Measurements from ENCODE around the gene MT1M. TPM values are rescaled to one million over a fixed set of nuclear protein-coding genes. Genes with fewer than 3 reads are reported as not detected.
"Not testable (repeated sequence)": the region's sequence is repeated elsewhere in the genome, so short reads cannot be mapped to it uniquely, and the experiment has no call there.

MT1M gene
- total RNA-seq, 1 experiment from 2014 or later = 2.2 TPM

GRCh38 chr16:56649271-56649670, 16.8 kb downstream of the MT1M start:
- DNase-seq (ENCODE audit: low read depth) = no peak

- no peak for DNase-seq (ENCODE audit: low read depth)
These were observed 17.4 kb downstream of the MT1M start for GRCh38 chr16:56649820-56650219.

DNA sequence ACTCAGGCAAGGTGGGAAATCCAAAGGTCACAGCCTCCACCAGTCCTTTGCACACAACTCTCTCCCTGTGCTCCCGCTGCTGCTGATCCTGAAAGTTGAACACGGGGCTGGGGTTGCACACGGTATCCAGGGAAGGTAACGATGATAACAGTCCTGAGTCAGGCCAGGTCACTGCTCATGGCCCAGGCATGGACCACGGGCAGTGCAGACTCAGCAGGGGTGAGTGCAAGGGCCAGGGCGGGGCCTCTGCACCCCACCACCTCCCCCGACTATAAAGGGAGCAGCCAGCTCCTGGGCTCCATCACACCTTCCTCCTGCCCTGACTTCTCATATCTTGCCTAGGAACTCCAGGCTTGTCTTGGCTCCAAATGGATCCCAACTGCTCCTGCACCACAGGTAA, 19.1 kb downstream of the MT1M start, which contains the start of gene MT1B:
MT1B (plus strand) TSS at position 301 of the 400 bp plus-strand sequence; CDS start at position 369, 68 bp downstream.
- no peak for DNase-seq (ENCODE audit: low read depth)

- DNase-seq (ENCODE audit: low read depth) = no peak
These were observed 20.1 kb downstream of the MT1M start for GRCh38 chr16:56652600-56652999.

DNA sequence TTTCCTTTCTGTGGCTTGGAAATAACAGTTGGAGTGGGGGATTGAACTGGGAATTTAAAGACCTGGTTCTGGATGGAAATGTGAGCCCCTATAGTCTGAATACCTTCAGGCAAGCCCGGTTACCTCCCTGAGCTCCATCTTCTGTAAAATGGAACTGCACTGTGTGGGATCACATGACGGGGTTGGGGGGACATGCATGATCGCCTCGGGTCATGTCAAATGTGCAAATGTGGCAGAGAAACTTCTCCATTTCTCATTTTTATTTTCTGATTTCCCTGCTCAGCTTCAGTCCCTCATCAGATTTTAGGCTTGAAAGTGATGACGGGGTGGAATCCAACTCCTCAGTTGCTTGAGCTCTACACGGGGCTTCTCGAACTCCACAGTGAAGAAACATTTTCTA, 20.8 kb downstream of the MT1M start:
- no peak for DNase-seq (ENCODE audit: low read depth)

- DNase-seq (ENCODE audit: low read depth) = no peak
These were observed 25.3 kb downstream of the MT1M start, which contains the start of gene MT1F for GRCh38 chr16:56657555-56658326. MT1F (plus strand) TSS chr16:56657959; CDS start chr16:56658059, 100 bp downstream.

DNA sequence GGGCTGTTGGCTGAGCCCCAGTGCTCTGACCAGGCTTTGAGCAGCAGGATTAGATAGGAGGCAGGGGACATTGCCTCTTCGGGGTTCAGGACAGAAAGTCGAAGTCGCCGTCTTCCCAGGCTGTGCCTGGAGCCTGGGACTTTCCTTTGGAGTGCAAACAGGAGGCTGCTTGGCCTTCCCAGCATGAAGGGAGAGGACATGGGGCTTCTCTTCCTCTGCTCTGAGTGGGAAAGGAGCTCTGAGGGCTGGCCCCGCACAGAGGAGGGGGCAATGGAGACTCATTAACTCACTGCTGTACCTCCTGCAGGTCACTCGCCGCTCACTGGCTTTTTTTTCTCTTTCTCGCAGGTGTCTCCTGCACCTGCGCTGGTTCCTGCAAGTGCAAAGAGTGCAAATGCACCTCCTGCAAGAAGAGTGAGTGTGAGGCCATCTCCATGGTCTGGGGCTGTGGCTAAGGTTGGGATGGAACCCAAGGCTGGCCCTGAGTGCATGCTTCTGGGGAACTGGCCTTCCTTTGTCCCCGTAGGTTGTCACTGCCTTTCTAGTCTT, 25.9 kb downstream of the MT1M start:
- no peak for DNase-seq (ENCODE audit: low read depth)

- DNase-seq (ENCODE audit: low read depth) = no peak
These were observed 30.2 kb downstream of the MT1M start for GRCh38 chr16:56662357-56663354.

- no peak for DNase-seq (ENCODE audit: low read depth)
These were observed 32.0 kb downstream of the MT1M start for GRCh38 chr16:56664506-56664905.

- DNase-seq (ENCODE audit: low read depth) = not testable (repeated sequence)
These were observed 33.1 kb downstream of the MT1M start for GRCh38 chr16:56665286-56666261.

DNA sequence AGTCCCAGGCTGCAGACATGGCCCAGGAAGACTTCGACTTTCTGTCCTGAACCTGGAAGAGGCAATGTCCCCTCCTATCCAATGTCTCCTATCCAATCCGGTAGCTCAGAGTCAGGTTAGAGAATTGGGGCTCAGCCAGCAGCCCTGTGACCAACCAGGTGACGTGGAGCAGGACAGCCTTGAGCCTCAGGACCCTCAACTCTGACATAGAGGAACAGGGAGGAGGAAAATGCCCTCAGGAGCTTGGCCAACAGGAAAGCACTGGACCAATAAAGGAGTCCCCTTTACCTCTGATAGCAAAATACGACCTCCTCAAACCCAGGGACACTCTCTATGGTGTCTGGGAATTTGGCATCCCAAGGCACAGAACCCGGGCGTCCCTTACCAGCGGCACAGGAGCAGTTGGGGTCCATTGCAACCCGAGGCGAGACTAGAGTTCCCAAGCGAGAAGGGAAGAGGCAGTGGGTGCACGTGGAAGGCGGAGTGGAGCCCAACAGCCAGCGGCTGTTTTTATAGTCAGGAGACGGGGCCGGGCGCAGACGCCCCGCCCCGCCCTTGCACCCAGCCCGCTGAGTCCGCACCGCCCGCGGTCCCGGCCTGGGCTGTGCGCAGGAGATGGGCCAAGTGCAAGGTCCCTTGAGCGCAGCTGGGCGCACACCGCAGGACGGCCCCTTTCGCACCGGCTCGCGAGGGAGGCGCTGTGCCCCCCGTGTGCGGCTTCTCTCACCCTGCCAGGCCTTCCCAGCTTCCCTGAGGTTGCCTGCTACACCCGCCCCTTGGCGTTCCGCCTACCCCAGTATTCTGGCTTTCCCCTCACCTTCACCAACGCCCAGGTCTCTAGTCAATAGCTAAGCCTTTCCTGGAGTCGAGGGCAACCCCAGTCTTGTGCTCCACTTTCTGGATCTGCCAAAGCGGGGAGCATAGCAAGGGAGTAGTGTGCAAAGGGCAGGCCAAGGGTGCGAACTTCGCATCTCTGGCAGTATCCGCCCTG, 35.4 kb downstream of the MT1M start, which contains the start of gene MT1G:
MT1G (minus strand) TSS at position 485 of the 991 bp plus-strand sequence; CDS start at position 413, 72 bp downstream.
- DNase-seq (ENCODE audit: low read depth) = no peak

- no peak for DNase-seq (ENCODE audit: low read depth)
These were observed 36.8 kb downstream of the MT1M start, which contains the start of gene MT1H for GRCh38 chr16:56669005-56669839. MT1H (plus strand) TSS chr16:56669814; CDS start chr16:56669885, 71 bp downstream.

GRCh38 chr16:56669840-56670619, 37.6 kb downstream of the MT1M start:
- DNase-seq (ENCODE audit: low read depth) = no peak

GRCh38 chr16:56670620-56670934, 38.1 kb downstream of the MT1M start:
- DNase-seq (ENCODE audit: low read depth) = no peak

DNA sequence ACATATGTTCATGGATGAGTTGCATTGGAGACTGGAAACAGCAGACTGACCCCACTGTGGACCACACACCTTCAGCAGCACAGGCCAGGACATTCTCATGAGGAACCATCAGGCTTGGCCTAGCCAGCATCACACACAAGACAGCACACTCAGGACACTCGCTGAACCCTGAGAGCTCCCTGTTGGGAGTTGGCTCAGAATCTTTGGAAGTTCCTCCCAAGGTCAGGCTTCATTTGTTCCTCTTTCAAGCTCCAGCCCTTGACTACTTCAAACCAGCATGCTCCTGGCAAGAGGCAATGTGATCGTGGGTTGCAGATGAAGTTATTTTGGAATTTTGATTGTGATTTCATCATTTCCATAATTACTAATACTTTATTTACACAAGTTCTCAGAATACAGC, 39.2 kb downstream of the MT1M start:
- not testable (repeated sequence) for DNase-seq (ENCODE audit: low read depth)

- not testable (repeated sequence) for DNase-seq (ENCODE audit: low read depth)
These were observed 39.7 kb downstream of the MT1M start for GRCh38 chr16:56672171-56672570.

DNA sequence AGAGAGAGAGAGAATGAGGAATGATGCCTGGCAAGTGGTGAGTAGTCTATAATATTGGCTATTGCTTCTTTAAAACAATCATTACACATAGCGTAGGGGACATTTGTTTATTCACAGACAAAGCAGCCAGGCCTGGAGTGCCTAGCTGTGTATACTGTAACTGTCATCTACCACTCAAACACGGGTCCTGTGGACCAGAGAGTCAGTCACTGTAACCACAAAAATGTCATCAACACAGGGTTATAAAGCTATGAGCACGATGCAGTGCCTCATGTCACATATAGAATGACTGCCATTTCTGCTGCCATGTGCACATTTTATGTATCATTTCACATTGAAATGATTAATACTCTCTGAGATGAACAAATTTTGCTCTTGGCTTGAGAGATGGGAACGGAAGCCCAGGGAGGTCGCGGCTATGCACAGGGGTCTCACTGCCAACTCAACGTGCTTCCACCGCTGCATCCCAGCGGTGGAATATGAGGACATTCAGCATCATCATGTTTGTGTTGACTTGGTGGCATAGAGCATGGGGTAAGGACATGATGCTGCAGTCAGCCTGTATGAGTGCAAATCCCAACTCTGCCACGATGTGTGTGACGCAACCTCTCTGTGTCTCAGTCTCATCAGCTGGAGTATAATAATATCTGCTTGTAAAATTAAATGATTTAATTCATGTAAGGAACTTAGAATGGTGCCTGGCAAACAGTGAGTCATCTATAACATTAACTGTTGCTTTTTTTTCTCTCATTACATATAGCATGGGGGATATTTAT, 40.5 kb downstream of the MT1M start:
- no peak for DNase-seq (ENCODE audit: low read depth)

Data from LHCN-M2 (cell line).